ENCODE data around the gene S1PR5.
"Not testable (repeated sequence)": the region's sequence is repeated elsewhere in the genome, so short reads cannot be mapped to it uniquely, and the experiment has no call there.

The S1PR5 gene

DNA sequence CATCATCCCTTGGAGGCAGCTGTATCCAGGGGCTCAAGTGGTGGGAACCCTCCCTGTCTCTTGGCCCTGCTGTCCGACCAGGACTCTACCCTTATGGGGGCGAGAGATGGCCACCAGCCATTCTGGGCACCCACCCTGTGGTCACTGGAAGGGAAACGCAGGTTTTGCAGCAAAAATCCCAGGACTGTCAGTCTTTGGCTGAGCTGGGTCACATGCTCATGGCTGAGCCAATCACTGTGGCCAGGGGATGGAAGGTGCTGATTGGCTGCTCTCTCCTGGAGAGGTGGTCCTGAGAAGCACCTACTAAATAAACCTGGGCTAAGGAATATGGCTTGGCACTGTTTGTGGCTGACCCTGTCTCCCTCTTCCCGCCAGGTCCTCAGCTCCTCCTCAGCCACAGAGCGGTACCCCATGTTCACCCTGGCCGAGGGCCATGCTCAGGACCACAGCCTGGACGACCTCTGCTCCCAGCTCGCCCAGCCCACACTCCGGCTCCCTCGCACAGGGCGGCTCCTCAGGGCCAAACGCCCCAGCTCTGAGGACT is 35.3 kb upstream of the S1PR5 start:
- peak; percentile 40 for DNase-seq (ENCODE audit: low read depth)
- TF ChIP-seq, protein P1, sequence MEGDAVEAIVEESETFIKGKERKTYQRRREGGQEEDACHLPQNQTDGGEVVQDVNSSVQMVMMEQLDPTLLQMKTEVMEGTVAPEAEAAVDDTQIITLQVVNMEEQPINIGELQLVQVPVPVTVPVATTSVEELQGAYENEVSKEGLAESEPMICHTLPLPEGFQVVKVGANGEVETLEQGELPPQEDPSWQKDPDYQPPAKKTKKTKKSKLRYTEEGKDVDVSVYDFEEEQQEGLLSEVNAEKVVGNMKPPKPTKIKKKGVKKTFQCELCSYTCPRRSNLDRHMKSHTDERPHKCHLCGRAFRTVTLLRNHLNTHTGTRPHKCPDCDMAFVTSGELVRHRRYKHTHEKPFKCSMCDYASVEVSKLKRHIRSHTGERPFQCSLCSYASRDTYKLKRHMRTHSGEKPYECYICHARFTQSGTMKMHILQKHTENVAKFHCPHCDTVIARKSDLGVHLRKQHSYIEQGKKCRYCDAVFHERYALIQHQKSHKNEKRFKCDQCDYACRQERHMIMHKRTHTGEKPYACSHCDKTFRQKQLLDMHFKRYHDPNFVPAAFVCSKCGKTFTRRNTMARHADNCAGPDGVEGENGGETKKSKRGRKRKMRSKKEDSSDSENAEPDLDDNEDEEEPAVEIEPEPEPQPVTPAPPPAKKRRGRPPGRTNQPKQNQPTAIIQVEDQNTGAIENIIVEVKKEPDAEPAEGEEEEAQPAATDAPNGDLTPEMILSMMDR (IDR thresholded peaks at IDR 0.05; ENCODE audit: insufficient read depth, low read depth, low read length, missing control alignments) = no peak
- H3K4me3 ChIP-seq (ENCODE audit: low read depth, low read length) = no peak overlapping the region

DNA sequence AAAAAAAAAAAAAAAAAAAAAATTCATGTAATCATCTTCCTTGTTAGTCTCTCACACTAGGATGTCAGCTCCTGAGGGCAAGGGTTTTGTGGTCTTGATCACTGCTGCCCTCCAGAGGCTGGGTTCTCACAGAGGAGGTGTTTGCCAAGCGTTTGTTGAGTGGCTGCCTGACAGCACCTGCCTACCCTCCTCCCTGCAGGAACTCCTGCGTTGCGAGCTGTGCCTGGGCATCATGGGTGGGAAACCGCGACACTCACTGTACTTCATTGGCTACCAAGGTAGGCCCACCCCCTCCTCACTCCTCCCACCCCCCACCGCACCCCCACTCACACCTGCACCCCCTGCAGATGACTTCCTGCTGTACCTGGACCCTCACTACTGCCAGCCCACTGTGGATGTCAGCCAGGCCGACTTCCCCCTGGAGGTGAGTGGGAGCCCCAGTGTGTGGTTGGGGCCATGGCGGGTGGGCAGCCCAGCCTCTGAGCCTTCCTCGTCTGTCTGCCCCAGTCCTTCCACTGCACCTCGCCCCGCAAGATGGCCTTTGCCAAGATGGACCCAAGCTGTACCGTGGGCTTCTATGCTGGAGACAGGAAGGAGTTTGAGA is 34.6 kb upstream of the S1PR5 start:
- DNase-seq (ENCODE audit: low read depth) = peak; percentile 56
- TF ChIP-seq, protein P1 (IDR thresholded peaks at IDR 0.05; ENCODE audit: insufficient read depth, low read depth, low read length, missing control alignments) = no peak
- no peak overlapping the region for H3K4me3 ChIP-seq (ENCODE audit: low read depth, low read length)

DNA sequence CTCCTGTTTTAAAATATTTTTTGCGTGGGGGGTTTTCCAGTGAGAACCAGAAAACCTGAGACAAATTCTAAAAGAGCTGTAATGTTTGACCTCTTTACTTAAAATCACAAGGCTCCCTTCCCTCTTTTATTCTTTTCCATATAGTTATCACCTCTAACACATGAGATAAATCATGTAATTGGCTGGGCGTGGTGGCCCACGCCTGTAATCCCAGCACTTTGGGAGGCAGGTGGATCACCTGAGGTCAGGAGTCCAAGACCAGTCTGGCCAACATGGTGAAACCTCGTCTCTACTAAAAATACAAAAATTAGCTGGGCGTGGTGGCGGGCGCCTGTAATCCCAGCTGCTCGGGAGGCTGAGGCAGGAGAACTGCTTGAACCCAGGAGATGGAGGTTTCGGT is 33.8 kb upstream of the S1PR5 start:
- DNase-seq (ENCODE audit: low read depth); H3K4me3 ChIP-seq (ENCODE audit: low read depth, low read length): not testable (repeated sequence)

DNA sequence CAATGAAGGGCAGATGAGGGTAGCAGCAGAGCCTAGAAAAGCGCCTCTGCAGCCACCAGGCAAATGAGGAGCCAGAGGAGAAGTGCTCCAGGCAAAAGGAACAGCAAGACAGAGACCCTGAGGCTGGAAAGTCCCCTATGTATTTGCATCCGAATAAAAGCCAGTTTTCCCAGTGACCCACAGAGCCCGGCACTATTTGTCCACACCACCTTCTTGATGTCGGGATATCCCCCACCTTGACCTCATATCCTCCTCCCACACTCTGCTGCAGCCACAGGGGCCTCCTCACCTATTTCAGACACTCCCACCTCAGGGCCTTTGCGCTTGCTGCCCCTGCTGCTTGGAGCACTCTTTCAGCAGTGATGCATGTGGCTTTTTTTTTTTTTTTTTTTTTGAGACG is 33.1 kb upstream of the S1PR5 start:
- peak; percentile 45 for DNase-seq (ENCODE audit: low read depth)
- H3K4me3 ChIP-seq (ENCODE audit: low read depth, low read length) = no peak overlapping the region
- TF ChIP-seq, protein P1 (IDR thresholded peaks at IDR 0.05; ENCODE audit: insufficient read depth, low read depth, low read length, missing control alignments) = no peak

DNA sequence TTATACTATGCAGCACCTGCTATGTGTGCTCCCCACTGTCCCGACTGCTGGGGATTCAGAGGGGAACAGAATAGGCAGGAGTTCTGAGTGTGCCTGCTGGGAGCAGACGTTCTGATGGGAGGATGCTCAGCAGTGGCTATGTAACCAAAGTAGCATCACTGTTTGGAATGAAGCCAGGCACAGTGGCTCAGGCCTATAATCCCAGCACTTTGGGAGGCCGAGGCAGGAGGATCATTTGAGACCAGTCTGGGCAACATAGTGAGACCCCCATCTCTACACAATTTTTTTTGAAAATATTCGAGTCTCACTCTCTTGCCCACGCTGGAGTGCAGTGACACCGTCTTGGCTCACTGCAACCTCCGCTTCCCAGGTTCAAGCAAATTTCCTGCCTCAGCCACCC is 32.5 kb upstream of the S1PR5 start:
- H3K4me3 ChIP-seq (ENCODE audit: low read depth, low read length) = no peak overlapping the region
- TF ChIP-seq, protein P1 (IDR thresholded peaks at IDR 0.05; ENCODE audit: insufficient read depth, low read depth, low read length, missing control alignments) = no peak
- DNase-seq (ENCODE audit: low read depth) = no peak

DNA sequence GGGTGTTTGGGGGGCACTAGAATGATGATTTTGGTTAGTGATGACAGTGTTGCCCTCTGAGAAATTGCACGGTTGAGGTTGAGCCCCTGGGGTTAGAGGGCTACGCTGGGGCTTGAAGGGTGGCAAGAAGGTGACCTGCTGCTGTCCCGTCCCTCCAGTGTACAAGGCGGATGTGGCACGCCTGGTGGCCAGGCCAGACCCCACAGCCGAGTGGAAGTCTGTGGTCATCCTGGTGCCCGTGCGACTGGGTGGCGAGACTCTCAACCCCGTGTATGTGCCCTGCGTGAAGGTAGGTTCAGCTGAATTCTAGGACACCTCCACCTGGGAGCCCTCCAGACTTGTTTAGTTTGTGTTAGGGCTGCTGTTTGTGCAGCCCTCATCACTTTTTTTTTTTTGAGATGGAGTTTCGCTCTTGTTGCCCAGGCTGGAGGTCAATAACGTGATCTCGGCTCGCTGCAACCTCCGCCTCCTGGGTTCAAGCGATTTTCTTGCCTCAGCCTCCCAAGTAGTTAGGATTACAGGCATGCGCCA is 31.6 kb upstream of the S1PR5 start:
- TF ChIP-seq, protein P1 (IDR thresholded peaks at IDR 0.05; ENCODE audit: insufficient read depth, low read depth, low read length, missing control alignments) = no peak

DNA sequence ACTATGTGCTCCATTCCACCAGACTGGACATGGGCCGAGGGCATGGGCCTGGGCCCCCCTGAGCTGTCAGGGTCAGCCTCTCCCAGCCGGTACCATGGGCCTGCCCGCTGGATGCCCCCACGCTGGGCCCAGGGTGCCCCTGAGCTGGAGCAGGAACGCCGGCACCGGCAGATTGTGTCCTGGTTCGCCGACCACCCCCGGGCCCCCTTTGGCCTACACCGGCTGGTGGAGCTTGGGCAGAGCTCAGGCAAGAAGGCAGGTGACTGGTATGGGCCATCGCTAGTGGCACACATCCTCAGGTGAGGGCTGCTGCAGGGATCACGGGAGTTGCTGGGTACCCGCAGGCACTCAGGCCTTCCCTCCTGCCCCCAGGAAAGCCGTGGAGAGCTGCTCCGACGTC is 29.6 kb upstream of the S1PR5 start:
- DNase-seq (ENCODE audit: low read depth) = no peak
- H3K4me3 ChIP-seq (ENCODE audit: low read depth, low read length) = no peak overlapping the region
- TF ChIP-seq, protein P1 (IDR thresholded peaks at IDR 0.05; ENCODE audit: insufficient read depth, low read depth, low read length, missing control alignments) = no peak

More for the DNA sequence above, 31.6 kb upstream of the S1PR5 start:
- no peak for DNase-seq (ENCODE audit: low read depth)
- no peak overlapping the region for H3K4me3 ChIP-seq (ENCODE audit: low read depth, low read length)

Measured in GM12865 (cell line).